GM20000 (cell line): Measurements from ENCODE around the gene LRRC53.
A peak's percentile ranks its signal among the peaks of the same experiment; 100 is the strongest.

Source experiments
- DNase-seq: peaks from one replicate; pipeline ENCODE4 v3.0.0; 2012; ENCODE audit warnings: low spot score
- TF ChIP-seq, protein P1 (sequence below): IDR thresholded peaks from 2 replicates; pipeline ENCODE4 v1.5.1; 2012; ENCODE audit warnings: mild to moderate bottlenecking, control low read depth; ENCODE audit errors: extremely low read depth, missing control alignments

The LRRC53 gene

DNA sequence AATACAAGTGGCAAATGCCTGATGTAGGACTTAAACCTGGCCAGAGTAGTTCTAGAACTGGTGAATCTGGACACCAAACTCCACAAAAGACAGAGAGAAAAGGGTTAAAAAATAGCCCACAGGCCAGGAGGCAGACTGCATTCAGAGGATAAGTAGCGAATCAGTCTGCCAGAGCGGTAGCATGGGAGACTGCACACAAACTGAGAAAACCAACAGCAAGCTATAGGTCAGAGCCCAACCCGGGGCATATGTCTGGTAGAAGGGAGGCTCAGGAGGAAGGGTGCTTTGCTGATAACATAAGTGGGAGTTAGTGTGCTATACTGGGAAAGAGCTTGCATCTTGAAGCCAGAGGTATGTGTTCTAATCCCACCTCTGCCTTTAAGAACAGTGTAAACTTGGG lies 4.0 kb downstream of the LRRC53 start:
- DNase-seq = no peak
- TF ChIP-seq, protein P1, sequence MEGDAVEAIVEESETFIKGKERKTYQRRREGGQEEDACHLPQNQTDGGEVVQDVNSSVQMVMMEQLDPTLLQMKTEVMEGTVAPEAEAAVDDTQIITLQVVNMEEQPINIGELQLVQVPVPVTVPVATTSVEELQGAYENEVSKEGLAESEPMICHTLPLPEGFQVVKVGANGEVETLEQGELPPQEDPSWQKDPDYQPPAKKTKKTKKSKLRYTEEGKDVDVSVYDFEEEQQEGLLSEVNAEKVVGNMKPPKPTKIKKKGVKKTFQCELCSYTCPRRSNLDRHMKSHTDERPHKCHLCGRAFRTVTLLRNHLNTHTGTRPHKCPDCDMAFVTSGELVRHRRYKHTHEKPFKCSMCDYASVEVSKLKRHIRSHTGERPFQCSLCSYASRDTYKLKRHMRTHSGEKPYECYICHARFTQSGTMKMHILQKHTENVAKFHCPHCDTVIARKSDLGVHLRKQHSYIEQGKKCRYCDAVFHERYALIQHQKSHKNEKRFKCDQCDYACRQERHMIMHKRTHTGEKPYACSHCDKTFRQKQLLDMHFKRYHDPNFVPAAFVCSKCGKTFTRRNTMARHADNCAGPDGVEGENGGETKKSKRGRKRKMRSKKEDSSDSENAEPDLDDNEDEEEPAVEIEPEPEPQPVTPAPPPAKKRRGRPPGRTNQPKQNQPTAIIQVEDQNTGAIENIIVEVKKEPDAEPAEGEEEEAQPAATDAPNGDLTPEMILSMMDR = no peak

DNA sequence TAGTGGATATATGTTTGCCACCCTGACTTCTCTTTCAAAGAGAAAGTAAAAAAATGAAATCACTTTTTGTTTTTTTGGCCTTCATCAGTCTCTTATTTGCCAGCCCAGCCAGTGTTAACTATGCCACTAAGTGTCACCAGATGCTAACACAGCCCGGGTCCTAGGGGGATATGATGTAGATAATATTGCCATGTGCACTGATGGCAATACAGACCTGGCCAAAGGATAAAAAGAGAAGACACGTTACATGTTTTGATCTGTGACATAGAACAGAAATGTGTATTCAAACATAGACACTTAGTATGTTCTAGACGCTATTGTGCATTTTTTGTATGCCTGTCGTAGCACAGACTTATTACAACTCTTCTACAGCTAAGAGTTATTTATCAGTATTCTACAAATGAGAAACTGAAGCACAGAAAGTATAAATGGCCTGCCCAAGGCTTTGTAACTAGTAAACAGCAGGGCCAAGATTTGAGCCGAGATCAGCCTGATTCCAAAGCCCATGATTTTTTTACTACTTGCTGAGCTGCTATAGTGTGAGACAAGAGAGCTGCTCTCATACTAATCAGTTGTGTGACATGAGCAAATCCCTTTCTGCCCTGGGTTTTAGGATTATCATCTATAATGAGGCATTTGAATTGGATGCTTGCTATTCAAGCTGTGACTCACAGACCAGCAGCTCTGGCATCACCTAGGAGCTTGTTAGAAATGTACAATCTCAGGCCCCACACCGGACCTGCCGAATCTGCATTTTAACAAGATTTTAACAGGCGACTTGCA lies 6.3 kb downstream of the LRRC53 start:
- DNase-seq = no peak

GRCh38 chr1:74504933-74505512 lies 7.4 kb downstream of the LRRC53 start:
- no peak for DNase-seq

More for the DNA sequence above, 6.3 kb downstream of the LRRC53 start:
- TF ChIP-seq, protein P1 = no peak

DNA sequence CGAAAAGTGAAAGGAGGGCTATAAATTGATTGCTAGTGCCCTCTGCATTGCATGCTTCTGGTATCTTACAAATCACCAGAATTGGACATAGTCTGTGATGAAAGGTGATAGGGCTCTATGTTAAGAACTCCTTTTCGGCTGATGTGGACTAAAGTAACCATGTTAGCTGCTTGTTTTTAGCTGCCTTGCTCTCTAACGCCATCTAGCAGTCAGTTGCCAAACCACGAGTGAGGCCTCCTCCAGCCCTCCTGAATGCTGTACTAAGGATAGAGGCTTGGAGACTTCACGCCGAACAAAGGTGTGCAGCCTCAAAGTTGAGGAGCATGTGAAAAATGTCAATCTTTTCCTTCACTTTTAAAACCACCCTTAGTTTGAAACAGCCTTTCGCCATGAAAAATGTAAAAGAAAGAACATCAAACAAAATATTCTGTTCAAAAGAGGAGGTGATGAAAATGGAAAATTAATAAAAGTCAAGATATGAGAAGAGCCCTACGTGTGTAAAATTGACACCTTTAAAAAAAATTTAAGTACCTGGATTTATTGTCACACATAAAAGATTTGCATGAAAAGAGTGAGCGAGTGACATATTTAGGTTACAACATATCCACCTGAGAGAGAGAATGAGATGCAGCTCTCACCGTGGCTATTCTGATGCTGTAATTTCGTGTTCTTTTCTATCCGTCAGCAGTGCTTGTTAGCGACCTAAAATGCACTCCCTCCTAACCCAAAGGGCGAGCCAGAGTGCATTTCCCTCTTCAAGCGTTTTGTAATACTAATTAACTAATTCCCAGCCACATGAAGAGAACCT lies 8.1 kb downstream of the LRRC53 start:
- peak; percentile 37 for DNase-seq
- TF ChIP-seq, protein P1 = peak; percentile 88

More at GRCh38 chr1:74504933-74505512, 7.4 kb downstream of the LRRC53 start:
- TF ChIP-seq, protein P1 = no peak

- TF ChIP-seq, protein P1 = no peak
- DNase-seq = no peak
These were observed 9.6 kb downstream of the LRRC53 start for GRCh38 chr1:74502858-74503257.

GRCh38 chr1:74502432-74502831 lies 10.0 kb downstream of the LRRC53 start:
- TF ChIP-seq, protein P1 = no peak
- DNase-seq = peak; percentile 10

GRCh38 chr1:74498901-74499300 lies 13.5 kb downstream of the LRRC53 start:
- TF ChIP-seq, protein P1 = no peak
- no peak for DNase-seq
